ENCODE results near the gene KATNAL1. TPM values are rescaled to one million over a fixed set of nuclear protein-coding genes. Genes with fewer than 3 reads are reported as not detected.

KATNAL1 gene
- total RNA-seq, 1 donor = 15.9 TPM

GRCh38 chr13:30234619-30235162 lies 72.7 kb downstream of the KATNAL1 start:
- no peak for DNase-seq (ENCODE audit: insufficient read length, low spot score, missing footprints)

GRCh38 chr13:30224732-30225131 lies 82.6 kb downstream of the KATNAL1 start:
- Histone ChIP-seq H3K27ac (ENCODE audit: low read depth, low read length) (no peak overlapping the region), H3K79me2 (ENCODE audit: insufficient read depth, low read length) (peaks cover 8% of the 10 kb centered on the region), H3K27me3 (ENCODE audit: insufficient read depth, low read length) (no peaks in the 10 kb centered on the region), H3K4me1 (ENCODE audit: insufficient read depth, low read length) (no peaks in the 10 kb centered on the region), H3K36me3 (ENCODE audit: insufficient read depth, low read length) (peaks cover 33% of the 10 kb centered on the region), H3K4me3 (ENCODE audit: insufficient read depth, low read length) (no peak overlapping the region), H3K4me2 (ENCODE audit: insufficient read depth, low read length) (no peak overlapping the region), H3K9me3 (ENCODE audit: low read depth, low read length) (no peaks in the 10 kb centered on the region), H2AFZ (ENCODE audit: low read length) (no peak overlapping the region), H4K20me1 (ENCODE audit: insufficient read depth, low read length) (no peaks in the 10 kb centered on the region)
- TF ChIP-seq, protein P1, sequence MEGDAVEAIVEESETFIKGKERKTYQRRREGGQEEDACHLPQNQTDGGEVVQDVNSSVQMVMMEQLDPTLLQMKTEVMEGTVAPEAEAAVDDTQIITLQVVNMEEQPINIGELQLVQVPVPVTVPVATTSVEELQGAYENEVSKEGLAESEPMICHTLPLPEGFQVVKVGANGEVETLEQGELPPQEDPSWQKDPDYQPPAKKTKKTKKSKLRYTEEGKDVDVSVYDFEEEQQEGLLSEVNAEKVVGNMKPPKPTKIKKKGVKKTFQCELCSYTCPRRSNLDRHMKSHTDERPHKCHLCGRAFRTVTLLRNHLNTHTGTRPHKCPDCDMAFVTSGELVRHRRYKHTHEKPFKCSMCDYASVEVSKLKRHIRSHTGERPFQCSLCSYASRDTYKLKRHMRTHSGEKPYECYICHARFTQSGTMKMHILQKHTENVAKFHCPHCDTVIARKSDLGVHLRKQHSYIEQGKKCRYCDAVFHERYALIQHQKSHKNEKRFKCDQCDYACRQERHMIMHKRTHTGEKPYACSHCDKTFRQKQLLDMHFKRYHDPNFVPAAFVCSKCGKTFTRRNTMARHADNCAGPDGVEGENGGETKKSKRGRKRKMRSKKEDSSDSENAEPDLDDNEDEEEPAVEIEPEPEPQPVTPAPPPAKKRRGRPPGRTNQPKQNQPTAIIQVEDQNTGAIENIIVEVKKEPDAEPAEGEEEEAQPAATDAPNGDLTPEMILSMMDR (IDR thresholded peaks at IDR 0.05; ENCODE audit: extremely low read depth, low read depth, low read length) = no peak
- peak; percentile 23 for DNase-seq (ENCODE audit: insufficient read length, low spot score, missing footprints)

More at GRCh38 chr13:30234619-30235162, 72.7 kb downstream of the KATNAL1 start:
- Histone ChIP-seq H3K4me1 (ENCODE audit: insufficient read depth, low read length) (no peaks in the 10 kb centered on the region), H2AFZ (ENCODE audit: low read length) (no peak overlapping the region), H4K20me1 (ENCODE audit: insufficient read depth, low read length) (no peaks in the 10 kb centered on the region), H3K27me3 (ENCODE audit: insufficient read depth, low read length) (no peaks in the 10 kb centered on the region), H3K27ac (ENCODE audit: low read depth, low read length) (no peak overlapping the region), H3K4me3 (ENCODE audit: insufficient read depth, low read length) (no peak overlapping the region), H3K79me2 (ENCODE audit: insufficient read depth, low read length) (peaks cover 10% of the 10 kb centered on the region), H3K9me3 (ENCODE audit: low read depth, low read length) (no peaks in the 10 kb centered on the region), H3K36me3 (ENCODE audit: insufficient read depth, low read length) (peaks cover 8% of the 10 kb centered on the region), H3K4me2 (ENCODE audit: insufficient read depth, low read length) (no peak overlapping the region)
- TF ChIP-seq, protein P1 (IDR thresholded peaks at IDR 0.05; ENCODE audit: extremely low read depth, low read depth, low read length) = no peak

GRCh38 chr13:30222254-30222653 lies 85.1 kb downstream of the KATNAL1 start:
- H3K36me3 ChIP-seq (ENCODE audit: insufficient read depth, low read length) = peaks cover 34% of the 10 kb centered on the region
- DNase-seq (ENCODE audit: insufficient read length, low spot score, missing footprints) = no peak
- H3K27me3 ChIP-seq (ENCODE audit: insufficient read depth, low read length) = no peaks in the 10 kb centered on the region
- no peaks in the 10 kb centered on the region for H3K9me3 ChIP-seq (ENCODE audit: low read depth, low read length)
- H3K79me2 ChIP-seq (ENCODE audit: insufficient read depth, low read length) = peaks cover 18% of the 10 kb centered on the region
- no peak overlapping the region for H3K27ac ChIP-seq (ENCODE audit: low read depth, low read length)
- H3K4me3 ChIP-seq (ENCODE audit: insufficient read depth, low read length) = no peak overlapping the region
- H3K4me1 ChIP-seq (ENCODE audit: insufficient read depth, low read length) = no peaks in the 10 kb centered on the region
- H3K4me2 ChIP-seq (ENCODE audit: insufficient read depth, low read length) = no peak overlapping the region
- TF ChIP-seq, protein P1 (IDR thresholded peaks at IDR 0.05; ENCODE audit: extremely low read depth, low read depth, low read length) = no peak
- H4K20me1 ChIP-seq (ENCODE audit: insufficient read depth, low read length) = no peaks in the 10 kb centered on the region
- no peak overlapping the region for H2AFZ ChIP-seq (ENCODE audit: low read length)

DNA sequence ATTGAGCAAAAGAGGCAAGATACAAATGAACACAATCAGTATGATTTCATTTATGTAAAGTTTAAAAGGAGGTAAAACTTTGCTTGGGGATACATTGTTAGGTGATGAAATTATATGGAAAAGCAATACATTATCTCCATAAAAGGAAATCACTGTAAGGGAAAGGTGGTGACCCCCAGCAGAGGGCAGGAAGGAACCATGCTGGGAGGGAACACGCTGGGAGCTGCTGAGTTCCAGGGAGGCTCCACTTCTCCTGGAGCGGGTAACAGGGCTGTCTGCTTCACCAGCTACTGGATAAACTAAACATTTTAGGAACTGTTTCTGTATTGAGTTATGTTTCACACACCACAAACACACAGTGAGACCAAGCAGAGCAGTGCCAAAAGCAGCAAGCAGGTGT lies 91.2 kb downstream of the KATNAL1 start:
- TF ChIP-seq, protein P1 (IDR thresholded peaks at IDR 0.05; ENCODE audit: extremely low read depth, low read depth, low read length) = no peak
- H3K4me2 ChIP-seq (ENCODE audit: insufficient read depth, low read length) = no peak overlapping the region
- H3K79me2 ChIP-seq (ENCODE audit: insufficient read depth, low read length) = peaks cover 23% of the 10 kb centered on the region
- no peaks in the 10 kb centered on the region for H4K20me1 ChIP-seq (ENCODE audit: insufficient read depth, low read length)
- no peaks in the 10 kb centered on the region for H3K9me3 ChIP-seq (ENCODE audit: low read depth, low read length)
- H2AFZ ChIP-seq (ENCODE audit: low read length) = no peak overlapping the region
- H3K27me3 ChIP-seq (ENCODE audit: insufficient read depth, low read length) = no peaks in the 10 kb centered on the region
- H3K4me3 ChIP-seq (ENCODE audit: insufficient read depth, low read length) = no peak overlapping the region
- H3K36me3 ChIP-seq (ENCODE audit: insufficient read depth, low read length) = peaks cover 3% of the 10 kb centered on the region
- H3K27ac ChIP-seq (ENCODE audit: low read depth, low read length) = no peak overlapping the region
- no peaks in the 10 kb centered on the region for H3K4me1 ChIP-seq (ENCODE audit: insufficient read depth, low read length)
- DNase-seq (ENCODE audit: insufficient read length, low spot score, missing footprints) = no peak

All from osteoblast (primary cell).